GM12873 (cell line): ENCODE results near the gene HTR1D.

Source experiments
- CTCF ChIP-seq: IDR thresholded peaks from 2 replicates; pipeline ENCODE4 v1.5.1; 2012; ENCODE audit warnings: low read depth, mild to moderate bottlenecking, moderate library complexity, low read length, control low read depth; ENCODE audit not compliant: insufficient read depth; ENCODE audit errors: missing control alignments

HTR1D gene

GRCh38 chr1:23222742-23223141 lies 5.4 kb upstream of the HTR1D start:
- TF ChIP-seq CTCF, result no peak

GRCh38 chr1:23222331-23222730 lies 5.0 kb upstream of the HTR1D start:
- no peak for TF ChIP-seq CTCF

GRCh38 chr1:23221107-23221506 lies 3.8 kb upstream of the HTR1D start:
- no peak for TF ChIP-seq CTCF

- peak; percentile 65 for TF ChIP-seq CTCF
These were observed 406 bp downstream of the HTR1D start for GRCh38 chr1:23216771-23217420.

- no peak for TF ChIP-seq CTCF
These were observed 1.4 kb downstream of the HTR1D start for GRCh38 chr1:23215751-23216449.

GRCh38 chr1:23215291-23215690 lies 2.0 kb downstream of the HTR1D start:
- TF ChIP-seq CTCF, result no peak

- no peak for TF ChIP-seq CTCF
These were observed 2.7 kb downstream of the HTR1D start for GRCh38 chr1:23214640-23215039.
